ENCODE measurements around the gene GSTCD. TPM values are rescaled to one million over a fixed set of nuclear protein-coding genes. Genes with fewer than 3 reads are reported as not detected.
"Not testable (repeated sequence)": the region's sequence is repeated elsewhere in the genome, so short reads cannot be mapped to it uniquely, and the experiment has no call there.

GSTCD gene
- total RNA-seq, 1 experiment from 2014 or later, result 17.9 TPM

- not testable (repeated sequence) for H3K27ac Mint-ChIP-seq; H3K79me1 ChIP-seq (ENCODE audit: insufficient read depth, low read depth, low read length, poor library complexity, severe bottlenecking); H4K91ac ChIP-seq (ENCODE audit: insufficient read length, low read depth, low read length); H3K4ac ChIP-seq (ENCODE audit: low read depth, low read length); H3K27ac ChIP-seq (ENCODE audit: insufficient read length, low read depth, low read length); H2AFZ ChIP-seq (ENCODE audit: low read length); H4K20me1 ChIP-seq (ENCODE audit: control insufficient read depth, insufficient read depth, insufficient read length); H2BK5ac ChIP-seq (ENCODE audit: insufficient read length, low read length); H3K4me1 Mint-ChIP-seq; H3K9ac ChIP-seq (ENCODE audit: extremely low read depth, insufficient read length, low read length); H3K9me3 ChIP-seq (ENCODE audit: control insufficient read depth, low read depth, low read length); H2BK20ac ChIP-seq (ENCODE audit: low read depth, low read length, poor library complexity, severe bottlenecking); H3K27me3 Mint-ChIP-seq (ENCODE audit: low read depth); H3T11ph ChIP-seq (ENCODE audit: low read length); H3K23ac ChIP-seq (ENCODE audit: insufficient read length, low read depth, low read length); H3K4me3 Mint-ChIP-seq; H4K5ac ChIP-seq (ENCODE audit: insufficient read length, low read depth, low read length); H3K79me2 ChIP-seq (ENCODE audit: insufficient read depth, low read length); H3K56ac ChIP-seq (ENCODE audit: insufficient read length, low read depth, low read length); H3K18ac ChIP-seq (ENCODE audit: insufficient read length, low read depth, low read length); H3K4me1 ChIP-seq (ENCODE audit: insufficient read depth, low read length); H3K14ac ChIP-seq (ENCODE audit: insufficient read depth, low read length); H4K8ac ChIP-seq (replicated peaks; ENCODE audit: insufficient read length, low read depth, low read length); H3K27me3 ChIP-seq (ENCODE audit: insufficient read depth, low read length); H3K23me2 ChIP-seq (ENCODE audit: insufficient read length, low read depth, low read length, poor library complexity, severe bottlenecking); DNase-seq; H2BK12ac ChIP-seq (ENCODE audit: insufficient read length, low read depth, low read length); H3K4me2 ChIP-seq (ENCODE audit: insufficient read depth, insufficient read length, low read length); H2BK15ac ChIP-seq (ENCODE audit: low read depth, low read length); H2AK5ac ChIP-seq (ENCODE audit: insufficient read length, low read length); H2BK120ac ChIP-seq (ENCODE audit: low read depth, low read length, poor library complexity, severe bottlenecking)
- Mint-ChIP-seq H3K9me3 (peaks cover 17 to 20% of the 10 kb centered on the region in 2 experiments), H3K36me3 (ENCODE audit: insufficient read depth in 1 of 3, low read depth in 3 of 3) (peaks cover 12 to 34% (median 21%) of the 10 kb centered on the region in 3 experiments)
These were observed 63.5 kb downstream of the GSTCD start for GRCh38 chr4:105772065-105772464.

- H3K56ac ChIP-seq (ENCODE audit: insufficient read length, low read depth, low read length); H4K8ac ChIP-seq (replicated peaks; ENCODE audit: insufficient read length, low read depth, low read length); H3T11ph ChIP-seq (ENCODE audit: low read length); H3K4me1 ChIP-seq (ENCODE audit: insufficient read depth, low read length); H4K91ac ChIP-seq (ENCODE audit: insufficient read length, low read depth, low read length); DNase-seq; H3K14ac ChIP-seq (ENCODE audit: insufficient read depth, low read length); H2AFZ ChIP-seq (ENCODE audit: low read length); H3K18ac ChIP-seq (ENCODE audit: insufficient read length, low read depth, low read length); H3K4me1 Mint-ChIP-seq; H3K9me3 ChIP-seq (ENCODE audit: control insufficient read depth, low read depth, low read length); H3K4ac ChIP-seq (ENCODE audit: low read depth, low read length); H2BK12ac ChIP-seq (ENCODE audit: insufficient read length, low read depth, low read length); H3K4me2 ChIP-seq (ENCODE audit: insufficient read depth, insufficient read length, low read length); H3K23me2 ChIP-seq (ENCODE audit: insufficient read length, low read depth, low read length, poor library complexity, severe bottlenecking); H2AK5ac ChIP-seq (ENCODE audit: insufficient read length, low read length); H3K79me2 ChIP-seq (ENCODE audit: insufficient read depth, low read length); H4K5ac ChIP-seq (ENCODE audit: insufficient read length, low read depth, low read length); H2BK20ac ChIP-seq (ENCODE audit: low read depth, low read length, poor library complexity, severe bottlenecking); H3K27me3 ChIP-seq (ENCODE audit: insufficient read depth, low read length); H3K27me3 Mint-ChIP-seq (ENCODE audit: low read depth); H3K27ac Mint-ChIP-seq; H3K23ac ChIP-seq (ENCODE audit: insufficient read length, low read depth, low read length); H2BK15ac ChIP-seq (ENCODE audit: low read depth, low read length); H3K9ac ChIP-seq (ENCODE audit: extremely low read depth, insufficient read length, low read length); H2BK5ac ChIP-seq (ENCODE audit: insufficient read length, low read length); H3K4me3 Mint-ChIP-seq; H3K79me1 ChIP-seq (ENCODE audit: insufficient read depth, low read depth, low read length, poor library complexity, severe bottlenecking); H4K20me1 ChIP-seq (ENCODE audit: control insufficient read depth, insufficient read depth, insufficient read length); H2BK120ac ChIP-seq (ENCODE audit: low read depth, low read length, poor library complexity, severe bottlenecking); H3K27ac ChIP-seq (ENCODE audit: insufficient read length, low read depth, low read length): not testable (repeated sequence)
- Mint-ChIP-seq H3K36me3 (ENCODE audit: insufficient read depth in 1 of 3, low read depth in 3 of 3) (peaks cover 2 to 18% (median 12%) of the 10 kb centered on the region in 3 experiments), H3K9me3 (peaks cover 9 to 10% of the 10 kb centered on the region in 2 experiments)
- WGBS (ENCODE audit: extremely low coverage, insufficient read length, low lambda C conversion rate), result no CpG with 5 or more reads among the region's 9 CpGs
These were observed 67.3 kb downstream of the GSTCD start for GRCh38 chr4:105775760-105776415.
